OCI-LY7 (cell line): ENCODE results near the gene IL6ST. TPM values are rescaled to one million over a fixed set of nuclear protein-coding genes. Genes with fewer than 3 reads are reported as not detected.
A peak's percentile ranks its signal among the peaks of the same experiment; 100 is the strongest.

Experiments used
- BruUV-seq: library from RNA; stranded (reverse); fragments of 400-500 nt; replicated peaks from 2 replicates; lab custom pipeline; 2021; lab: Mats Ljungman, UMichigan
- CTCF ChIA-PET: fragments of 300-600 bp; sonication (Branson Sonifier 250); formaldehyde crosslinking; loops from one replicate; lab custom pipeline; 2022; ENCODE audit warnings: antibody characterized with exemption; ENCODE audit not compliant: unreplicated experiment; lab: Charles Lee
- POLR2A ChIA-PET: fragments of 300-600 bp; sonication (Branson Sonifier 250); formaldehyde crosslinking; loops from one replicate; lab custom pipeline; 2022; ENCODE audit warnings: antibody characterized with exemption; lab: Charles Lee
- DNase-seq: peaks from one replicate; pipeline ENCODE4 v3.0.0-alpha.2; 2015; ENCODE audit warnings: low spot score
- H2AFZ ChIP-seq: fragments of 200-600 bp; sonication (generic), shearing (Covaris generic); 2 replicates; pipeline ENCODE4 v1.6.1; 2014; ENCODE audit warnings: mild to moderate bottlenecking, antibody characterized with exemption, low read length, moderate library complexity
- H3K27ac ChIP-seq: fragments of 200-600 bp; sonication (generic); 2 replicates; pipeline ENCODE4 v1.5.1; 2014; ENCODE audit warnings: mixed run types, low read depth, mild to moderate bottlenecking, moderate library complexity, low read length, inconsistent platforms; ENCODE audit not compliant: poor library complexity, severe bottlenecking
- H3K36me3 ChIP-seq: fragments of 200-600 bp; sonication (generic); 2 replicates; pipeline ENCODE4 v1.6.1; 2014; ENCODE audit warnings: mild to moderate bottlenecking, antibody characterized with exemption, low read length, moderate library complexity, mixed read lengths; ENCODE audit not compliant: insufficient read depth
- H3K4me1 ChIP-seq: fragments of 200-600 bp; sonication (generic); 2 replicates; pipeline ENCODE4 v1.5.1; 2014; ENCODE audit warnings: mild to moderate bottlenecking, low read length; ENCODE audit not compliant: insufficient read depth, poor library complexity, severe bottlenecking
- H3K4me2 ChIP-seq: fragments of 200-600 bp; sonication (generic); 2 replicates; pipeline ENCODE4 v1.6.1; 2014; ENCODE audit warnings: mild to moderate bottlenecking, low read length
- H3K4me3 ChIP-seq: fragments of 200-600 bp; sonication (generic); 2 replicates; pipeline ENCODE4 v1.5.1; 2014; ENCODE audit warnings: mild to moderate bottlenecking, low read depth, low read length; ENCODE audit not compliant: poor library complexity, severe bottlenecking
- H3K79me2 ChIP-seq: fragments of 200-600 bp; sonication (generic); 2 replicates; pipeline ENCODE4 v1.6.1; 2016; ENCODE audit warnings: low read depth, mild to moderate bottlenecking, low read length, moderate library complexity, mixed read lengths; ENCODE audit not compliant: insufficient read depth
- H3K9me2 ChIP-seq: fragments of 200-600 bp; sonication (generic); 2 replicates; pipeline ENCODE4 v1.6.1; 2016; ENCODE audit warnings: mild to moderate bottlenecking, low read length, mixed read lengths; ENCODE audit not compliant: insufficient read depth
- H3K9me3 ChIP-seq: fragments of 200-600 bp; sonication (generic); 2 replicates; pipeline ENCODE4 v1.6.1; 2014; ENCODE audit warnings: mild to moderate bottlenecking, mixed run types, low read length, mixed read lengths
- H4K20me1 ChIP-seq: fragments of 200-600 bp; sonication (generic); 2 replicates; pipeline ENCODE4 v1.6.1; 2014; ENCODE audit warnings: mild to moderate bottlenecking, antibody characterized with exemption, low read length, moderate library complexity, mixed read lengths; ENCODE audit not compliant: insufficient read depth
- CTCF ChIP-seq: fragments of 200-600 bp; sonication (generic); conservative IDR thresholded peaks from 2 replicates; pipeline ENCODE4 v1.5.1; 2014; ENCODE audit warnings: mild to moderate bottlenecking, antibody characterized with exemption, low read length, moderate library complexity, mixed read lengths
- EZH2phosphoT487 ChIP-seq: fragments of 200-600 bp; sonication (generic); IDR thresholded peaks from 2 replicates; pipeline ENCODE4 v1.6.1; 2018; ENCODE audit warnings: low read depth, borderline replicate concordance, mild to moderate bottlenecking, mixed run types, antibody characterized with exemption, low read length, moderate library complexity, mixed read lengths
- intact Hi-C: fragments of 100-400 bp; cut with micrococcal nuclease; formaldehyde crosslinking; loops from one replicate; pipeline ENCODE4 v1.10.0; 2022; ENCODE audit not compliant: unreplicated experiment
- total RNA-seq, 2 experiments: library from RNA; depleted of rRNA in 1 of 2; stranded (reverse); fragments of >200 nt in 1 of 2; shearing (Covaris generic) in 1 of 2; gene quantifications; 2 replicates each; pipeline ENCODE4 v1.2.3, GENCODE V29; 2014 to 2022

The IL6ST gene
- total RNA-seq, 2 experiments from 2014 or later, result 5.6 to 13.3 TPM

DNA sequence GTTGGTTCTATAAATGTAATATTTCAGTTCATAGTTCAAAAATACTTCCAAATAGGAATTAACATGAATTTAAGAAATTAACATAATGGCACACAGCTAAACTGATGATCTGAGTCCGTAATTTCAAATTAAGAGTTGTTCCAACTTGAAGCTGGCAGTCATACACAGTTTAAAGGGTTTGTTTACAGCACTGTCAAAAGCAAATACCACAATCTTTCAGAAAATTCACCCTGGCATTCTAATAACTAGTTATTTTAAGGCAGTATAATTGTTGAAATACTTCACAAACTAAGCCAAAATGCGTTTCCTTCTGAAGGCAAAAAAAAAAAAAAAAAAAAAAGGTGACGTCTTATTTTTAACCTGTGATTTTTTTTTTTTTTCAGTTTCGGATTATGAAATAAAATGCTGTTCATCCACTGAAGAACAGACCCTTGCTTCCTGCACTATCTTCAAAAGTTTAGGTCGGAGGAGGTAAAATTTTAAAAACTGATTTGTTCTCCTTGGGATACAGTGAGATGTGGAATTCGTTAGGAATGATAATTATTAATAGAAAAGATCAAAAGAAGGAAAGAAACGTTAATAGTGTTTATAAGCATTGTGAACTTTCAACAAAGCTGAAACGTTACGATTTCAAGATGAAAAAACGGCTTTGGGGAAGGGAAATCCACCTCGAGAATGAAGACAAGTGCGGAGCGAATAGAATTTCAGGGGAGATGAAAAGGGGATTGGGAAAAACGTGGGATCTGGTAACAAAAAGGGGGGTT, 850 bp downstream of the IL6ST start:
- ChIA-PET POLR2A (interaction anchor here (0.6 kb wide), 1 partner anchor 58 kb away, joined by 3 read pairs; no protein-coding TSS in a partner anchor), CTCF (no interaction called here)
- H3K9me3 ChIP-seq, result no peaks in the 10 kb centered on the region
- no TSS peak for BruUV-seq
- H3K9me2 ChIP-seq, result no peaks in the 10 kb centered on the region
- H3K4me2 ChIP-seq, result peak overlapping the region; percentile 82
- TF ChIP-seq EZH2phosphoT487 (no peak), CTCF (no peak)
- DNase-seq, result peak; percentile 35
- H3K4me1 ChIP-seq, result peaks cover 18% of the 10 kb centered on the region
- no peak overlapping the region for H3K27ac ChIP-seq
- peaks cover 18% of the 10 kb centered on the region; the same call in 1 of the 2 replicates for H3K79me2 ChIP-seq
- peak overlapping the region; percentile 92 for H2AFZ ChIP-seq
- peak overlapping the region; percentile 86 for H3K4me3 ChIP-seq
- H3K36me3 ChIP-seq, result no peaks in the 10 kb centered on the region
- intact Hi-C loops, result no loop called here
- H4K20me1 ChIP-seq, result no peaks in the 10 kb centered on the region; the same call in 1 of the 2 replicates

DNA sequence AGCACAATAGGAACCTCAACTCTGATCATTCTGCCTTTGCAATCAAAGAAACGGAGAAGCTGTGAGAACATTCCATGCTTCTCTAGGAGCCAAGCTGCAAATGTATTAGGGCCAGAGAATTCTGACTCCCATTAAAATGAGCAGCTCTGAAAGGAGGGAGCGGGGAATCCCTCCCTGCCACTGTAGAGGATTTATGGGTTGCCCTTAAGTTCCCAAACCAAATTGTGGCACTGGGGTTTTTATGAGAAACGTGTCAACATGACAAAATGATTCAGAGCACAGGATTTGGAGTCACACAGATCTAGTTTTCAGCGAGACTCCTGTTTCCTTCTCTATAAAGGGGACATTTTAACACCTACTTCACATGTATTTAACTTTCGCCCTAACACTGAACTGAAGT, 1.8 kb downstream of the IL6ST start:
- H3K79me2 ChIP-seq, result peaks cover 18% of the 10 kb centered on the region; the same call in 1 of the 2 replicates
- H3K9me3 ChIP-seq, result no peaks in the 10 kb centered on the region
- POLR2A ChIA-PET, result interaction anchor here (0.5 to 0.8 kb wide), 2 partner anchors 12 to 682 kb away, joined by 3 read pairs; no protein-coding TSS in a partner anchor
- CTCF ChIA-PET, result no interaction called here
- intact Hi-C loops, result no loop called here
- peak overlapping the region; percentile 82; the same call in 1 of the 2 replicates for H3K4me2 ChIP-seq
- no peak overlapping the region for H2AFZ ChIP-seq
- H3K4me3 ChIP-seq, result no peak overlapping the region
- no peaks in the 10 kb centered on the region; the same call in 1 of the 2 replicates for H4K20me1 ChIP-seq
- no TSS peak for BruUV-seq
- no peak overlapping the region for H3K27ac ChIP-seq
- H3K4me1 ChIP-seq, result peaks cover 18% of the 10 kb centered on the region
- no peaks in the 10 kb centered on the region for H3K36me3 ChIP-seq
- DNase-seq, result no peak
- no peak for TF ChIP-seq EZH2phosphoT487
- no peak for TF ChIP-seq CTCF
- H3K9me2 ChIP-seq, result no peaks in the 10 kb centered on the region
